ENCODE data around the gene DSC3. TPM values are rescaled to one million over a fixed set of nuclear protein-coding genes. Genes with fewer than 3 reads are reported as not detected.

DSC3 gene
- total RNA-seq, 1 experiment from 2014 or later: 7.6 TPM

DNA sequence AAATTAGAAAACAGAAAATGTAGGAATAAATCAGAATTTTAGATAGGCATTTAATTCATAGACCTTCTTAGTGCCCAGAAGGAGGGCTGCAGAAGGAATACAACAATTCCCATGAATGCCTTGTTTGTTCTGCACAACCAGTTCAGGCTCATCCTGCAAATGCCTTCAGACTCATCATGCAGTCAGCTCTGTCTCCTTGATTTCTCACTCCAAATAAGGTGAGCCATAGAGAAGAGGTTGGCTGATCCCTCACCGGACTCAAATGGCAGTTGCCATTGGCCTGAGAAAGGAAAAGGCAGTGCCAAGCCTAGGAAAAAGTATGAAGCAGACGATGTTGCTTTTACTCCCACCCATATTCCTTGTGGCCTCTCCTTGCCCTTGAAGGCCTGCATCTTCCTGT lies 50.3 kb downstream of the DSC3 start:
- Histone ChIP-seq H4K20me1 (ENCODE audit: insufficient read depth) (no peaks in the 10 kb centered on the region), H2AFZ (ENCODE audit: low read depth, low read length, poor library complexity, severe bottlenecking) (no peak overlapping the region), H3K27ac (ENCODE audit: low read depth, low read length) (no peak overlapping the region), H3K9me2 (ENCODE audit: insufficient read depth) (no peaks in the 10 kb centered on the region), H3K4me1 (ENCODE audit: control insufficient read depth in 1 of 2, insufficient read depth in 2 of 2, low read length in 2 of 2) (peaks cover 9 to 14% of the 10 kb centered on the region in 2 experiments), H3K9ac (ENCODE audit: low read length) (no peak overlapping the region), H3K79me2 (ENCODE audit: insufficient read depth, low read length) (no peaks in the 10 kb centered on the region), H3K36me3 (ENCODE audit: control insufficient read depth in 1 of 2, insufficient read depth in 2 of 2, low read length in 2 of 2) (no peaks in the 10 kb centered on the region), H3K9me3 (ENCODE audit: control insufficient read depth in 1 of 2, insufficient read depth in 1 of 2, low read depth in 1 of 2, low read length in 2 of 2) (no peaks in the 10 kb centered on the region), H3K4me3 (replicated peaks in 1 of 2; ENCODE audit: low read depth in 1 of 2, low read length in 2 of 2) (no peak overlapping the region), H3K4me2 (ENCODE audit: low read length) (no peak overlapping the region), H3K27me3 (ENCODE audit: insufficient read depth, low read length) (no peaks in the 10 kb centered on the region)
- intact Hi-C loops (cut with micrococcal nuclease): no loop called here
- POLR2A ChIA-PET: no interaction called here
- no peak for TF ChIP-seq YY1 (IDR thresholded peaks at IDR 0.05; ENCODE audit: extremely low read depth, insufficient replicate concordance, low read depth, low read length)
- TF ChIP-seq CBX3 (IDR thresholded peaks at IDR 0.05; ENCODE audit: low read depth): no peak
- no peak for TF ChIP-seq RAD21 (IDR thresholded peaks at IDR 0.05; ENCODE audit: low read depth)
- CTCF ChIA-PET: no interaction called here
- no TSS peak for BruUV-seq (replicated peaks)
- DNase-seq (ENCODE audit: low read depth, low spot score) (no peak), ATAC-seq (no peak)
- RAD21 ChIA-PET (ENCODE audit: low non-redundant PET in 1 of 2, low total read pairs in 2 of 2, uncharacterized antibody in 2 of 2, unreplicated experiment in 2 of 2): no interaction called here

DNA sequence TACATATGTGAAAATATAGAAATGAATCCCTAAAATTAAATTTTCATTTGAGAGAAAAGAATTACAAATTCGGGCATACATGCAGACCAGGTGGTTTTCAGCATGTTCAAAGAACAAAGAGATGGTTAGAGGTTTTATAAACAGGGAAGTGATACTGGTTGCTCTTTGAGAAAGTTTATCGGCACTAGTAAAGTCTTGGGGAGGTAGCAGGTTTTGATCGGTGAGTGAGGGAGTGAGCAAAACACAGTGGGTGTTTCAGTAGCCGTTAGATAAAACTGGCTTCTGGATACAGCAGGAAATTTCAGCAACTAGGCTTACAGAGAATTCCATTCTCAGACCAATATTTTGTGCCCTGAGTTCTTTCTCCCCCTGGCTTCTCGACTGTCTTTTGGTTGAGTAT lies 51.1 kb downstream of the DSC3 start:
- ChIA-PET RAD21 (ENCODE audit: low non-redundant PET in 1 of 2, low total read pairs in 2 of 2, uncharacterized antibody in 2 of 2, unreplicated experiment in 2 of 2) (no interaction called here), POLR2A (no interaction called here), CTCF (no interaction called here)
- no peaks in the 10 kb centered on the region for H3K9me2 ChIP-seq (ENCODE audit: insufficient read depth)
- no peaks in the 10 kb centered on the region for H3K36me3 ChIP-seq (ENCODE audit: control insufficient read depth in 1 of 2, insufficient read depth in 2 of 2, low read length in 2 of 2)
- no peak overlapping the region for H3K9ac ChIP-seq (ENCODE audit: low read length)
- no peak overlapping the region for H3K4me2 ChIP-seq (ENCODE audit: low read length)
- no peaks in the 10 kb centered on the region for H3K79me2 ChIP-seq (ENCODE audit: insufficient read depth, low read length)
- ATAC-seq (no peak), DNase-seq (ENCODE audit: low read depth, low spot score) (no peak)
- H3K4me3 ChIP-seq (replicated peaks in 1 of 2; ENCODE audit: low read depth in 1 of 2, low read length in 2 of 2): no peak overlapping the region
- intact Hi-C loops (cut with micrococcal nuclease): no loop called here
- BruUV-seq (replicated peaks): no TSS peak
- no peak overlapping the region for H3K27ac ChIP-seq (ENCODE audit: low read depth, low read length)
- peaks cover 13 to 20% of the 10 kb centered on the region in 2 experiments for H3K4me1 ChIP-seq (ENCODE audit: control insufficient read depth in 1 of 2, insufficient read depth in 2 of 2, low read length in 2 of 2)
- no peak overlapping the region for H2AFZ ChIP-seq (ENCODE audit: low read depth, low read length, poor library complexity, severe bottlenecking)
- H3K9me3 ChIP-seq (ENCODE audit: control insufficient read depth in 1 of 2, insufficient read depth in 1 of 2, low read depth in 1 of 2, low read length in 2 of 2): no peaks in the 10 kb centered on the region
- H4K20me1 ChIP-seq (ENCODE audit: insufficient read depth): no peaks in the 10 kb centered on the region
- H3K27me3 ChIP-seq (ENCODE audit: insufficient read depth, low read length): no peaks in the 10 kb centered on the region
- TF ChIP-seq ELF1 (IDR thresholded peaks at IDR 0.05; ENCODE audit: borderline replicate concordance, low read depth) (no peak), SRF (IDR thresholded peaks at IDR 0.05; ENCODE audit: low read depth) (no peak), CEBPB (IDR thresholded peaks at IDR 0.05; ENCODE audit: low read depth) (no peak), TCF7L2 (IDR thresholded peaks at IDR 0.05; ENCODE audit: borderline replicate concordance, extremely low read depth, insufficient read depth, insufficient read length) (no peak), POLR2A (IDR thresholded peaks at IDR 0.05; ENCODE audit: borderline replicate concordance, extremely low read depth, insufficient read depth, insufficient read length) (no peak), CBX3 (IDR thresholded peaks at IDR 0.05; ENCODE audit: low read depth) (no peak), YY1 (IDR thresholded peaks at IDR 0.05; ENCODE audit: extremely low read depth, insufficient replicate concordance, low read depth, low read length) (no peak), EZH2phosphoT487 (IDR thresholded peaks at IDR 0.05; ENCODE audit: borderline replicate concordance) (no peak), FOSL1 (IDR thresholded peaks at IDR 0.05; ENCODE audit: low read depth) (no peak), RAD21 (IDR thresholded peaks at IDR 0.05; ENCODE audit: low read depth) (no peak), SP1 (IDR thresholded peaks at IDR 0.05; ENCODE audit: low read depth) (no peak), SIN3A (IDR thresholded peaks at IDR 0.05; ENCODE audit: low read depth) (no peak), JUND (IDR thresholded peaks at IDR 0.05) (no peak), POLR2AphosphoS5 (IDR thresholded peaks at IDR 0.05; ENCODE audit: low read depth, low read length) (no peak)
- TF ChIP-seq, protein P1, sequence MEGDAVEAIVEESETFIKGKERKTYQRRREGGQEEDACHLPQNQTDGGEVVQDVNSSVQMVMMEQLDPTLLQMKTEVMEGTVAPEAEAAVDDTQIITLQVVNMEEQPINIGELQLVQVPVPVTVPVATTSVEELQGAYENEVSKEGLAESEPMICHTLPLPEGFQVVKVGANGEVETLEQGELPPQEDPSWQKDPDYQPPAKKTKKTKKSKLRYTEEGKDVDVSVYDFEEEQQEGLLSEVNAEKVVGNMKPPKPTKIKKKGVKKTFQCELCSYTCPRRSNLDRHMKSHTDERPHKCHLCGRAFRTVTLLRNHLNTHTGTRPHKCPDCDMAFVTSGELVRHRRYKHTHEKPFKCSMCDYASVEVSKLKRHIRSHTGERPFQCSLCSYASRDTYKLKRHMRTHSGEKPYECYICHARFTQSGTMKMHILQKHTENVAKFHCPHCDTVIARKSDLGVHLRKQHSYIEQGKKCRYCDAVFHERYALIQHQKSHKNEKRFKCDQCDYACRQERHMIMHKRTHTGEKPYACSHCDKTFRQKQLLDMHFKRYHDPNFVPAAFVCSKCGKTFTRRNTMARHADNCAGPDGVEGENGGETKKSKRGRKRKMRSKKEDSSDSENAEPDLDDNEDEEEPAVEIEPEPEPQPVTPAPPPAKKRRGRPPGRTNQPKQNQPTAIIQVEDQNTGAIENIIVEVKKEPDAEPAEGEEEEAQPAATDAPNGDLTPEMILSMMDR (IDR thresholded peaks at IDR 0.05 in 2 of 3, conservative IDR thresholded peaks at IDR 0.05 in 1 of 3; ENCODE audit: borderline replicate concordance in 1 of 3, insufficient read depth in 1 of 3, low read depth in 2 of 3, low read length in 2 of 3): no peak
- TF ChIP-seq, protein P2, sequence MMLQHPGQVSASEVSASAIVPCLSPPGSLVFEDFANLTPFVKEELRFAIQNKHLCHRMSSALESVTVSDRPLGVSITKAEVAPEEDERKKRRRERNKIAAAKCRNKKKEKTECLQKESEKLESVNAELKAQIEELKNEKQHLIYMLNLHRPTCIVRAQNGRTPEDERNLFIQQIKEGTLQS (IDR thresholded peaks at IDR 0.05): no peak
- TF ChIP-seq, protein P3, sequence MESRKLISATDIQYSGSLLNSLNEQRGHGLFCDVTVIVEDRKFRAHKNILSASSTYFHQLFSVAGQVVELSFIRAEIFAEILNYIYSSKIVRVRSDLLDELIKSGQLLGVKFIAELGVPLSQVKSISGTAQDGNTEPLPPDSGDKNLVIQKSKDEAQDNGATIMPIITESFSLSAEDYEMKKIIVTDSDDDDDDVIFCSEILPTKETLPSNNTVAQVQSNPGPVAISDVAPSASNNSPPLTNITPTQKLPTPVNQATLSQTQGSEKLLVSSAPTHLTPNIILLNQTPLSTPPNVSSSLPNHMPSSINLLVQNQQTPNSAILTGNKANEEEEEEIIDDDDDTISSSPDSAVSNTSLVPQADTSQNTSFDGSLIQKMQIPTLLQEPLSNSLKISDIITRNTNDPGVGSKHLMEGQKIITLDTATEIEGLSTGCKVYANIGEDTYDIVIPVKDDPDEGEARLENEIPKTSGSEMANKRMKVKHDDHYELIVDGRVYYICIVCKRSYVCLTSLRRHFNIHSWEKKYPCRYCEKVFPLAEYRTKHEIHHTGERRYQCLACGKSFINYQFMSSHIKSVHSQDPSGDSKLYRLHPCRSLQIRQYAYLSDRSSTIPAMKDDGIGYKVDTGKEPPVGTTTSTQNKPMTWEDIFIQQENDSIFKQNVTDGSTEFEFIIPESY (IDR thresholded peaks at IDR 0.05; ENCODE audit: extremely low read depth, insufficient replicate concordance, low read length): no peak
